HG02571 (cell line): ENCODE results near the gene AKAP8L.

Experiments
- ATAC-seq: cut with Tn5 transposase; IDR thresholded peaks from one replicate; pipeline ENCODE4 v1.9.1; 2021; ENCODE audit warnings: mild to moderate bottlenecking, moderate library complexity; ENCODE audit not compliant: unreplicated experiment

AKAP8L gene

DNA sequence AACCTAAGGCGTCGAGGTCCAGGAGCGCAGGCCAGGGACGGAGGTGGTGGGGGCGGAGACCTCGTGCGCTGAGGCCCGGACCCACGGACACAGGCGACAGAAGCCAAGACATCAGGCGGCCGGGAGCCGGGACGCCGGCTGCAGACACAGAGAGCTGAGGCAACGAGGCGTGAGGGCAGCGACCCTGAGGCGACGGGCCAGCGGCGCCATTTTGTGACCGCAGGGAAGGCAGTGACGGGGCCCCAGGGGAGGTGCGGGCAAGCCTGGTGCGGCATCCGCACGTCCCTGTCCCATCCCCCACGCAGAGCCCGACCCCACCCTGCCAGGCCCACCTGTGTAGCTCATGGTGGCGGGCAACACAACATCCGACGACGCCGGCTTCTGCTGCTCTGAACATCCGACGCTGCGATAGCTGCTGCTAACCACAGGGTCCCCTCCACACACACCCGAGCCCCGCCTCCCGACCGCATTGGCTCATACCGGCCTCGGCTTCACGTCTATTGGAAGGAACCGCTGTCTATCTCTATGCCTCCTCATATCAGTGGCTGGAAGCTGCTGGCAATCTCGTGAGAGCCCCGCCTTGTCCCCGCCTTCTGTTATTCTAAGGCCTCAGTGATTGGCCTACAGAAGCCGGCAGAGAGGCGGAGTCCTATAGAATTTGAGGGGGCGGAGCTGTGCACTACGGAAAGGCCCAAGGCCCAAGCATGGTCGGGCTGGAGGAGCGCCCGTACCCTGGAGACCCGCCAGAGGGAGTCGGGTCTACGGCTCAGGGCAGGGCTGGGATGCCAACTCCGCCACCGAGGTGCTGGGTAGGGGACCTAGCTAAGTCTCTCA lies at the start of gene AKAP8L:
AKAP8L (minus strand) TSS at position 410 of the 834 bp plus-strand sequence; CDS start at position 345, 65 bp downstream.
- ATAC-seq, result peak; percentile 94

- no peak for ATAC-seq
Observed at GRCh38 chr19:15467734-15468214, 49.0 kb upstream of the AKAP8L start.

- ATAC-seq, result no peak
Observed at GRCh38 chr19:15466851-15467733, 48.3 kb upstream of the AKAP8L start.

- ATAC-seq, result peak; percentile 48
Observed at GRCh38 chr19:15464394-15465385, 45.9 kb upstream of the AKAP8L start, which contains the start of gene RASAL3. RASAL3 (minus strand) TSS chr19:15464544; CDS start chr19:15464358, 186 bp downstream.

- no peak for ATAC-seq
Observed at GRCh38 chr19:15463861-15464371, 45.1 kb upstream of the AKAP8L start.

DNA sequence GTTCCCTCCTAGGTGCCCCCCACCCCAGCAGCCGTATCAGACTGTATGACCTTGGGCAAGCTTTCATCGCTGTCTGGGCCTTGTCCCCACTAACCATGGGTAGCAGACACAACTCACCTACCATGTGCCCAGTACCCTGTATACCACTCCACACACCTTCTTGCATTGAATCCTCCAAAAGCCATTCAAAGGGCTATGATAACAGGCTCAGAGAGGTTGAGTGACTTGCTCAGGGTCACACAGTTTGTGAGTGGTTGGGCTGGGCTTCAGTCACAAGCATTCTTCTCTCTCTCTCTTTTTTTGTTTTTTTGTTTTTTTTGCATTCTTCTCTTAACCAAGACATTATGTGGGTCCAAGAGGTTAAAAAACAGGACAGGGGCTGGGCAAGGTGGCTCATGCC lies 42.9 kb upstream of the AKAP8L start:
- no peak for ATAC-seq

DNA sequence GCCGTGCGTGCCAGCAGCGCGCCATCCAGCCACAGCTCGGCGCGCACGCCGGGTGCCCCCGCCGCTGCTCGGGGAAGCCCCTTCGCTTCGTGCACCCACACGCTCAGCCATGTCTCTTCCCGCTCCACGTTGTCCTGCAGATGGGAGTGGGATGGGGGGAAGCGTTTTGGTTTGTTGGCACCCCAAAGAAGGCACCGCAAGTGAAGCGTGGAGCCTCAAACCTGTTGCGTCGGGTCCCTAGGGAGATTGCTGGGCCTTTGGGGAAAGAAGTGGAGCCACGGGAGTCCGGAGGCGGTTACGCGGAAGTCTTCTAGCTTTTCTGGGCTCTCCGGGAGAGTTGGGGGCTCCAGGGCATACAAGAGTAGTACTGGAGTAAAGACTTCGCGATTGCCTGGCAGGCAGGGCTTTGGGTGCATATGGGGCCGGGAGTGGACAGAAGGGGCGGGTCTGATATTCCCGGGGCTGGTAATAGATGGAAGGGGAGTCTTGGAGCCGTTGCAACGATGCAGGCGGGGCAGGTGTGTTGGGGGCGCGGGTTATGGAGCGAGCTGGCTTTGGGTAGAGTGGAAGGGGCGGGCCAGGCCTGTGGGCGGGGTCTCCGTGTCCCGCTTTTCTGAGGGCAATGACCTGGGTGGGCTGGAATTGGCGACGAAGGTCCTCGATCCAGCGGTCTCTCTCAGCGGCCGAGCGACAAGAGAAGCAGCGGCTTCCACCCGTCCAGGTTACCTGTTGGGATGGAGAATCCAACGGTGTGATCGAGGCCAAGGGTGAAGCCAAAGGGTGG lies 39.1 kb upstream of the AKAP8L start:
- no peak for ATAC-seq

GRCh38 chr19:15456871-15457700 lies 38.3 kb upstream of the AKAP8L start:
- ATAC-seq, result no peak

- no peak for ATAC-seq
Observed at GRCh38 chr19:15456441-15456840, 37.7 kb upstream of the AKAP8L start.

DNA sequence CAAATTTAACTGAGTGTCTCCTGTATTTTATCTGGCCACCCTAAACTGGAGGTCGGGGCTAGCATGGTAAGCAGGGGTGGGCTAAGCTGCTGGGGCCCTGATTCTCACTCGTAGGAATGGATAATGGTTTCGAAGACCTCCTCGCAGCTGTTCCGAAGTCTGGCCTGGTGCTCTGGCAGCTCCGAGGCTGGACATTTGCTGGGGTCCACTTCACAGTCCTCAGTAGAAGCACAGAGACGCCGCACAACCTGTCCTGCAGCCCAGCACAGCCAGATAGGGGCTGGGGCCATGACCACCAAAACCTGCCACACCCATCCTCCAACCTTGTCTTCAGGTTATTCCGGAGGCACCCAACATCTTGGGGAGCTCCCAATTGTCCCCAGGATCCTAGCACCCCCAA lies 37.2 kb upstream of the AKAP8L start:
- no peak for ATAC-seq

GRCh38 chr19:15453906-15454860 lies 35.4 kb upstream of the AKAP8L start:
- ATAC-seq, result no peak

GRCh38 chr19:15453091-15453578 lies 34.3 kb upstream of the AKAP8L start:
- ATAC-seq, result no peak

- no peak for ATAC-seq
Observed at GRCh38 chr19:15452111-15453047, 33.6 kb upstream of the AKAP8L start.

GRCh38 chr19:15450528-15450890 lies 31.7 kb upstream of the AKAP8L start:
- no peak for ATAC-seq

- ATAC-seq, result peak; percentile 37
Observed at GRCh38 chr19:15449620-15450527, 31.1 kb upstream of the AKAP8L start, which contains the start of gene WIZ. WIZ (minus strand) TSS chr19:15449956; CDS start chr19:15448307, 1,649 bp downstream.
